C4-2B (cell line): ENCODE data around the gene SCN2B.

Experiments used
- H3K27ac ChIP-seq: fragments of 450-650 bp; 2 replicates; pipeline ENCODE4 v1.5.1; 2017
- CTCF ChIP-seq: fragments of 450-650 bp; conservative IDR thresholded peaks from 2 replicates; pipeline ENCODE4 v1.5.1; 2017; ENCODE audit warnings: mild to moderate bottlenecking
- ZFX ChIP-seq: fragments of 450-650 bp; IDR thresholded peaks from 2 replicates; pipeline ENCODE4 v1.6.1; 2017

SCN2B gene

GRCh38 chr11:118154641-118155040 is 21.8 kb downstream of the SCN2B start:
- no peak overlapping the region for H3K27ac ChIP-seq
- TF ChIP-seq CTCF (no peak), ZFX (no peak)

DNA sequence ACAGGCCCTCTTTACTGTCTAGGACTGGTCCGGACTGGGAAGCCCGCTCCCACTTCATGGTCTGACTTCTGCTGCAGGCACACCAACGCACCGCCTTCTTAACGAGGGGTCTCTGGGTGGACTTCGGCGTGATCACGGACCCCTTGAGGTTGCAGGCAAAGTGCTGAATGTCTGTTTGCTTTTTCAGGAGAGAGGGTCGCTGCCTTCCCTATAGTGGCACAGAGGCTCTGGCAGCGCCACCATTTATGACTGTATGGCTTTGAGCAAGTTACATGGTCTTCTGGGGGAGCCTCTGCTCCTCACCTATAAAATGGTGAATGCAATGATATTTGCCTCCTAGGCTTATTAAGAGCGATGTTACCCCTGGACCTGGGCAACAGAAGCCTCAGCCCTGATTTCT is 22.5 kb downstream of the SCN2B start:
- no peak overlapping the region for H3K27ac ChIP-seq
- TF ChIP-seq ZFX (no peak), CTCF (no peak)

- TF ChIP-seq CTCF (no peak), ZFX (no peak)
Measured at GRCh38 chr11:118153516-118153915, 22.9 kb downstream of the SCN2B start.

DNA sequence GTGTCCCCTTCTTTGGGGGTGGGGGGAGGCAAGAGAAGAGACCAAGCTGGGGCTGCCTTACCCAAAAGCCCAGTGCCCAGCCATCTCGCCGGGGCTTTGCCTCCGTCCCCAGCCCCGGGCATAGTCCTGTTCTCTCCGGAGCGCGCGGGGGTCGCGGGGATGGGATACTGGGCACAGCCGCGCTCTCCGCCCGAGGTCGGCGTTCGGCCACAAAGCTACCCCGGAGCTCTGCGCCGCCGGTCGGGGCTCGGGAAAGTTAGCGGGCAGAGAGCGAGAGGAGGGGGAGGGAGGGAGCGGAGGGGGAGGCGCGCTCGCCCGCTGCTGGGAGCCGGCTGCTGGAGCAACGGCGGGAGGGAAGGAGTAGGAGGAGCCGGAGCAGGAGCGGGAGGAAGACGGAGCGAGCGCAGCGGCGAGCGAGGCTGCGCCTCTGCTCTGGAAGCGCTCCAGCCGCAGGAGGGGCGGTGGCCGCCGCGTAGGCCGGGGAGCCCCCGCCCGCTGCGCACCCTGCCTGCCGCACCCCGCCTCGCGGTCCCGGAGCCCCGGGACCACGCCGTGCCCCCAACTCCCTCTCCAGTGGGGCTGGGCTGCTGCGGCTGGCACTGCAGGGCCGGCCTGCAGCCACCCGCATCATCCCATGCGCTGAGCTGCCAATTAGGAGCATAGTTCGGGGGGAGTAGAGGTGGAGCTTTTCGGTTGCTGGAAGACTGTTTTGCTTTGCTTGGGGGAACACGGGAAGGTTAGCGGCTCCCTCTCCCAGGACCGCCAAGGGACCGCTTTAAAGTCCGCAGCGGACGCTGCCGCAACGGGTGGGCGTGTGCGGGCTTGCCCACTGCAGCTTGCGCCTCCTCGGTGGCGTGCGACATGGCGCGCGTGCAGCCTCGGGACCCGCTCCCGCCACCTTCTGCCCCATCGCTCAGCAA is 23.6 kb downstream of the SCN2B start, which contains the start of gene SCN4B:
Gene SCN4B, minus strand, starts transcription at position 272 of the 920 bp plus-strand sequence. Its CDS starts 150 bp downstream, at position 122.
- TF ChIP-seq ZFX: no peak
- TF ChIP-seq CTCF: no peak
- H3K27ac ChIP-seq: peak within 1 kb of the TSS; percentile 24

More at GRCh38 chr11:118153516-118153915, 22.9 kb downstream of the SCN2B start:
- no peak overlapping the region for H3K27ac ChIP-seq

DNA sequence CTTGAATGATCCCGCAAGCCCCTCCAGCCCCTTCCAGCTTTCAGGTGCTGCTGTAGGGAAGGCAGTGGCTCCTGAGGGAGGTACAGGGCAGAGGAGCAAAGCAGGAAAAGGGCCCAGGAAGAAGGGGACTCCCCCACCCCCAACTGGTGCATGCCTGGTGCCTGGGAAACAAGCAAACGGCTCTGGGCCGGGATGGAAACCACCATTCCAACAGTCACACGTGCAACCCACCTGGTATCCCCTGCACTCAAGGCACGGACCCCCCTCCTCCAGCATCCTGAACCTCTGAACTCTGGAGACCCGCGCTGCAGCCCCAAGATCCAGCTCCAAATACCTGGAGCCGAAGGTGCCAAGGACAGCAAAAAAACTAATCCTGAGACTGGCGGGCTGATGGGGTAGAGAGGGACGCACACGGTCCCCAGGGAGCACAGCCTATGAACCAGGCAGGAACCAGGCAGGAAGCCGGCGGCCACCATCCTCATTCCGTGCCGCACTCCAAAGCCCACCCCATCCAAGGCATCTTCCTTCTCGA is 24.4 kb downstream of the SCN2B start:
- TF ChIP-seq CTCF (no peak), ZFX (no peak)
- peak overlapping the region; percentile 24 for H3K27ac ChIP-seq

- TF ChIP-seq CTCF (no peak; the same call in 1 of the 2 replicates), ZFX (no peak)
- H3K27ac ChIP-seq: peak overlapping the region; percentile 7; the same call in 1 of the 2 replicates
Measured at GRCh38 chr11:118151431-118151830, 25.0 kb downstream of the SCN2B start.

GRCh38 chr11:118149493-118149892 is 26.9 kb downstream of the SCN2B start:
- H3K27ac ChIP-seq: no peak overlapping the region
- no peak for TF ChIP-seq CTCF
- TF ChIP-seq ZFX: no peak
